ENCODE measurements around the gene WNT5A.

The WNT5A gene

GRCh38 chr3:55481744-55482495, 5.2 kb downstream of the WNT5A start:
- DNase-seq (ENCODE audit: low read depth) = no peak

- no peak for DNase-seq (ENCODE audit: low read depth)
Measured at GRCh38 chr3:55480911-55481743, 6.0 kb downstream of the WNT5A start.

- DNase-seq (ENCODE audit: low read depth) = no peak
Measured at GRCh38 chr3:55477306-55478303, 9.5 kb downstream of the WNT5A start.

GRCh38 chr3:55476515-55476914, 10.6 kb downstream of the WNT5A start:
- DNase-seq (ENCODE audit: low read depth) = no peak

GRCh38 chr3:55474213-55474632, 12.9 kb downstream of the WNT5A start:
- DNase-seq (ENCODE audit: low read depth) = no peak

- DNase-seq (ENCODE audit: low read depth) = no peak
Measured at GRCh38 chr3:55473788-55474187, 13.3 kb downstream of the WNT5A start.

- no peak for DNase-seq (ENCODE audit: low read depth)
Measured at GRCh38 chr3:55471522-55472280, 15.4 kb downstream of the WNT5A start.

- no peak for DNase-seq (ENCODE audit: low read depth)
Measured at GRCh38 chr3:55471084-55471483, 16.0 kb downstream of the WNT5A start.

- no peak for DNase-seq (ENCODE audit: low read depth)
Measured at GRCh38 chr3:55469957-55470526, 17.1 kb downstream of the WNT5A start.

- DNase-seq (ENCODE audit: low read depth) = no peak
Measured at GRCh38 chr3:55468251-55468650, 18.9 kb downstream of the WNT5A start.

GRCh38 chr3:55467099-55467498, 20.0 kb downstream of the WNT5A start:
- no peak for DNase-seq (ENCODE audit: low read depth)

GRCh38 chr3:55466526-55466925, 20.6 kb downstream of the WNT5A start:
- no peak for DNase-seq (ENCODE audit: low read depth)

GRCh38 chr3:55461896-55462295, 25.2 kb downstream of the WNT5A start:
- no peak for DNase-seq (ENCODE audit: low read depth)

GRCh38 chr3:55459838-55460237, 27.3 kb downstream of the WNT5A start:
- DNase-seq (ENCODE audit: low read depth) = no peak

- no peak for DNase-seq (ENCODE audit: low read depth)
Measured at GRCh38 chr3:55458181-55458790, 28.8 kb downstream of the WNT5A start.

GRCh38 chr3:55455915-55456314, 31.2 kb downstream of the WNT5A start:
- no peak for DNase-seq (ENCODE audit: low read depth)

GRCh38 chr3:55454611-55455010, 32.5 kb downstream of the WNT5A start:
- no peak for DNase-seq (ENCODE audit: low read depth)

- no peak for DNase-seq (ENCODE audit: low read depth)
Measured at GRCh38 chr3:55453886-55454496, 33.1 kb downstream of the WNT5A start.

- no peak for DNase-seq (ENCODE audit: low read depth)
Measured at GRCh38 chr3:55452886-55453285, 34.2 kb downstream of the WNT5A start.

GRCh38 chr3:55449527-55449926, 37.6 kb downstream of the WNT5A start:
- no peak for DNase-seq (ENCODE audit: low read depth)
